Loucy (cell line): ENCODE results near the gene SLC8A2.

Experiments
- H2AFZ ChIP-seq: fragments of 200-600 bp; sonication (generic); 2 replicates; pipeline ENCODE4 v1.6.0; 2016; ENCODE audit warnings: antibody characterized with exemption, mild to moderate bottlenecking, low read length, moderate library complexity
- H3F3A ChIP-seq: fragments of 200-600 bp; 2 replicates; pipeline ENCODE4 v1.6.0; 2016; ENCODE audit warnings: antibody characterized with exemption, low read depth, mild to moderate bottlenecking
- H3K27me3 ChIP-seq: fragments of 200-600 bp; sonication (generic); 2 replicates; pipeline ENCODE4 v1.6.1; 2014; ENCODE audit warnings: low read length, mild to moderate bottlenecking; ENCODE audit not compliant: insufficient read depth, poor library complexity, severe bottlenecking
- H3K36me3 ChIP-seq: fragments of 200-600 bp; sonication (generic); 2 replicates; pipeline ENCODE4 v1.6.1; 2016; ENCODE audit warnings: low read length; ENCODE audit not compliant: insufficient read depth
- H3K4me1 ChIP-seq: fragments of 200-600 bp; sonication (generic); 2 replicates; pipeline ENCODE4 v1.5.1; 2014; ENCODE audit warnings: low read length, mild to moderate bottlenecking; ENCODE audit not compliant: insufficient read depth, poor library complexity, severe bottlenecking
- H3K4me2 ChIP-seq: fragments of 200-600 bp; sonication (generic); 2 replicates; pipeline ENCODE4 v1.6.0; 2014; ENCODE audit warnings: antibody characterized with exemption, low read length, low read depth, mild to moderate bottlenecking; ENCODE audit not compliant: poor library complexity, severe bottlenecking
- H3K4me3 ChIP-seq: fragments of 200-600 bp; sonication (generic); 2 replicates; pipeline ENCODE4 v1.5.1; 2014; ENCODE audit warnings: low read length, mild to moderate bottlenecking, mixed read lengths; ENCODE audit not compliant: poor library complexity, severe bottlenecking
- H3K79me2 ChIP-seq: fragments of 200-600 bp; sonication (generic); 2 replicates; pipeline ENCODE4 v1.6.1; 2014; ENCODE audit warnings: low read length; ENCODE audit not compliant: insufficient read depth
- H3K9ac ChIP-seq: fragments of 200-600 bp; sonication (generic); 2 replicates; pipeline ENCODE4 v1.6.0; 2014; ENCODE audit warnings: mild to moderate bottlenecking, low read depth, low read length, moderate library complexity; ENCODE audit not compliant: poor library complexity, severe bottlenecking
- H3K9me2 ChIP-seq: fragments of 200-600 bp; sonication (generic); replicated peaks from 2 replicates; pipeline ENCODE4 v1.6.1; 2016; ENCODE audit warnings: low read depth, low read length, mixed read lengths
- H3K9me3 ChIP-seq: fragments of 200-600 bp; sonication (generic); 2 replicates; pipeline ENCODE4 v1.6.1; 2014; ENCODE audit warnings: mild to moderate bottlenecking, antibody characterized with exemption, low read length, low read depth; ENCODE audit not compliant: insufficient read depth
- H4K20me1 ChIP-seq: fragments of 200-600 bp; sonication (generic); 2 replicates; pipeline ENCODE4 v1.6.0; 2014; ENCODE audit warnings: antibody characterized with exemption, low read length, mild to moderate bottlenecking; ENCODE audit not compliant: insufficient read depth, poor library complexity, severe bottlenecking
- CTCF ChIP-seq: fragments of 200-600 bp; sonication (generic); conservative IDR thresholded peaks from 2 replicates; pipeline ENCODE4 v1.5.1; 2014; ENCODE audit warnings: mild to moderate bottlenecking, antibody characterized with exemption, low read length
- EZH2phosphoT487 ChIP-seq: fragments of 200-600 bp; IDR thresholded peaks from 2 replicates; pipeline ENCODE4 v1.6.1; 2018; ENCODE audit warnings: antibody characterized with exemption, mild to moderate bottlenecking, moderate library complexity, borderline replicate concordance

The SLC8A2 gene

DNA sequence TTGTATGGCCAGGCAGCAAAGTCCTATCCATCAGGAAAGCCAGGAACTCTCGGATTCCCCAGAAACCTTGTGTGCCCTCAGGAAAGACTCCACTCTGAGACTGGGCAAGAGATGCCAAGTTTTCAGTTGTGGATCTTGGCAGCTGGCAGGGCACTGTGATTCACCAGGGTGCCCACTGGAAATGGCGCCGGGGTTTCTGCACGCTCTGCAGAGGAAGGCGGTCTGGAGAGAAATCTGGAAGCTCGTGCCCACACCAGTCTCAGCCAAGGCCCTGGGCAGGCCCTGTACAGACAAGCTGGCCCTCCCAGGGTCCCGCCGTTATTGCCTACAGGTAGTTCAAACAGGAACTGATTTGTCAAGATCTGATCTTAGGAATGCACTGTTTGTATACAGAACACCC, 38.3 kb upstream of the SLC8A2 start:
- peak overlapping the region; percentile 99 for H3K4me2 ChIP-seq
- TF ChIP-seq EZH2phosphoT487 (no peak), CTCF (no peak)
- H3K4me1 ChIP-seq, result peaks cover 18% of the 10 kb centered on the region
- no peaks in the 10 kb centered on the region for H3K9me3 ChIP-seq
- peaks cover 82% of the 10 kb centered on the region for H3K79me2 ChIP-seq
- H3K27me3 ChIP-seq, result no peaks in the 10 kb centered on the region
- no peak overlapping the region for H2AFZ ChIP-seq
- H3F3A ChIP-seq, result no peaks in the 10 kb centered on the region
- peak overlapping the region; percentile 95 for H3K9ac ChIP-seq
- no peak overlapping the region for H3K4me3 ChIP-seq
- H3K36me3 ChIP-seq, result no peaks in the 10 kb centered on the region
- no peaks in the 10 kb centered on the region for H3K9me2 ChIP-seq
- peaks cover 44% of the 10 kb centered on the region for H4K20me1 ChIP-seq

DNA sequence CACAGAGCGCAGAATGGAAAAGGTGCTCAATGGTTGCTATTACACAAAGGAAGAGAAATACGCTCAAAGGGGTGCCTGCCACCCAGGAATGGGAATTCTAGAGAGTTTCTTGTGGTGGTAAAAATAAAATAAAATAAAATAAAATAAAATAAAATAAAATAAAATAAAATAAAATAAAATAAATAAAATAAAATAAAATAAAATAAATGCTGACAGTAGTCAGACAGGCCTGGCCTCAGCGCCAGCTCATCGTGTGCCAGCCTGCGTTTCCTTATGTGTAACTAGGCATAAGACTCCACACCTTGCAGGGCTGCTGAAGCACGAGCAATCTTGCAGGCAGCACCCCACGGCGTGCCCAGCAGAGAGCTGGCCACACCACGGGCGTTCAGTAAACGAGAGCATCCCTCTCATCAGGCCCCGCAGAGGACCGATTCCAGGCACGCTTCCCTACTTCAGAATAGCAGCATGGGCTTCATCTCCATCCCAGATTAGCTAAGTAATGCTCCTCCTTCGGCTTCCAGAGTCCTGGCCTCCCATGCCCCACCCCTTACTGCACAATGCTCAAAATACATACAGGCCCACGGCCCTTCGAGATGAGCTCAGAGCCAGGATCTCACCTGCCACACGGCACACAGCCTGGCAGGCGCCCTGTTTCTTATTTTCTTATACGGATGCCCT, 37.6 kb upstream of the SLC8A2 start:
- H4K20me1 ChIP-seq, result peaks cover 40% of the 10 kb centered on the region
- TF ChIP-seq EZH2phosphoT487 (no peak), CTCF (no peak)
- no peak overlapping the region for H3K4me3 ChIP-seq
- no peak overlapping the region for H2AFZ ChIP-seq
- no peak overlapping the region for H3K4me2 ChIP-seq
- no peaks in the 10 kb centered on the region for H3K9me3 ChIP-seq
- no peaks in the 10 kb centered on the region for H3K36me3 ChIP-seq
- H3F3A ChIP-seq, result no peaks in the 10 kb centered on the region
- no peaks in the 10 kb centered on the region for H3K27me3 ChIP-seq
- H3K9ac ChIP-seq, result peak overlapping the region; percentile 95
- H3K9me2 ChIP-seq, result no peaks in the 10 kb centered on the region
- peaks cover 77% of the 10 kb centered on the region for H3K79me2 ChIP-seq
- H3K4me1 ChIP-seq, result peaks cover 18% of the 10 kb centered on the region

DNA sequence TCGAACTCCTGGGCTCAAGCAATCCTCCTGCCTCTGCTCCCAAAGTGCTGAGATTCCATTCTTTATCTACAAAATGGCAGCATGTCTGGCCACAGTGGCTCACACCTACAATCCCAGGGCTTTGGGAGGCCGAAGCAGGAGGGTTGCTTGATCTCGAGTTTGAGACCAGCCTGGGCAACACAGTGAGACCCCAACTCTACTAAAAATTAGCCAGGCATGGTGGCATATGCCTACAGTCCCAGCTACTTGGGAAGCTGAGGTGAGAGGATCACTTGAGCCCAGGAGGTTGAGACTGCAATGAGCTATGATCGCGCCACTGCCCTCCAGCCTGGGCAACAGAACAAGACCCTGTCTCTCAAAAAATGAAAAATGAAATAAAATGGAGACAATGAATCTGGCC, 37.0 kb upstream of the SLC8A2 start:
- H3K9me2 ChIP-seq, result no peaks in the 10 kb centered on the region
- no peak overlapping the region for H3K4me2 ChIP-seq
- peaks cover 18% of the 10 kb centered on the region for H3K4me1 ChIP-seq
- H2AFZ ChIP-seq, result no peak overlapping the region
- no peak overlapping the region for H3K4me3 ChIP-seq
- H3F3A ChIP-seq, result no peaks in the 10 kb centered on the region
- H3K79me2 ChIP-seq, result peaks cover 71% of the 10 kb centered on the region
- TF ChIP-seq EZH2phosphoT487 (no peak), CTCF (no peak)
- no peak overlapping the region for H3K9ac ChIP-seq
- no peaks in the 10 kb centered on the region for H3K9me3 ChIP-seq
- peaks cover 4% of the 10 kb centered on the region; the same call in 1 of the 2 replicates for H3K36me3 ChIP-seq
- H4K20me1 ChIP-seq, result peaks cover 36% of the 10 kb centered on the region
- H3K27me3 ChIP-seq, result no peaks in the 10 kb centered on the region
